ENCODE data around the gene ATG12.
"Not testable (repeated sequence)": the region's sequence is repeated elsewhere in the genome, so short reads cannot be mapped to it uniquely, and the experiment has no call there.

Gene ATG12

GRCh38 chr5:115841382-115842088 lies at the start of gene ATG12, which contains the start of gene AP3S1:
TSS of gene ATG12 (minus strand) at chr5:115841565. CDS start at chr5:115841552, 13 bp downstream.
TSS of gene AP3S1 (plus strand) at chr5:115841935. CDS start at chr5:115842038, 103 bp downstream.
- peak; percentile 93 for DNase-seq

GRCh38 chr5:115888027-115888426 lies 46.7 kb upstream of the ATG12 start:
- no peak for DNase-seq

- not testable (repeated sequence) for DNase-seq
These were observed 43.8 kb upstream of the ATG12 start for GRCh38 chr5:115885208-115885607.

DNA sequence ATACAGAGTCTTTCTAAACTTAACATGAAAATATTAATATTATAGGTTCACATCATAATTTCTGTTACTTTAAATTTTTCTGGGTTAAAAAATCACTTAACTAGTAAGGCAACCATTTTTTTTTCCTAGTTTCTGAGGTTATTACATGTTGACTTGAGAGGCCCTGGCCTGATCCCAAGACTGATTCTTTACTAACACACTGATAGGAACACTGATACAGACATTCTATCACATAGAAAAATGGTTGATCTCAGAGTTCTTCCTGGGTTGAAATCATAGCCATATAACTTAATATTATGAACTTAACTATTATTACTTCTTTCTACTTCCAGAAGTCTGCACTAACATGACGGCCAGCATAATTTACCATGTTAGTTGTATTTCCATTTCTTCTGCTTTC lies 43.3 kb upstream of the ATG12 start:
- DNase-seq, result no peak

- DNase-seq, result not testable (repeated sequence)
These were observed 41.1 kb upstream of the ATG12 start for GRCh38 chr5:115882434-115882833.

DNA sequence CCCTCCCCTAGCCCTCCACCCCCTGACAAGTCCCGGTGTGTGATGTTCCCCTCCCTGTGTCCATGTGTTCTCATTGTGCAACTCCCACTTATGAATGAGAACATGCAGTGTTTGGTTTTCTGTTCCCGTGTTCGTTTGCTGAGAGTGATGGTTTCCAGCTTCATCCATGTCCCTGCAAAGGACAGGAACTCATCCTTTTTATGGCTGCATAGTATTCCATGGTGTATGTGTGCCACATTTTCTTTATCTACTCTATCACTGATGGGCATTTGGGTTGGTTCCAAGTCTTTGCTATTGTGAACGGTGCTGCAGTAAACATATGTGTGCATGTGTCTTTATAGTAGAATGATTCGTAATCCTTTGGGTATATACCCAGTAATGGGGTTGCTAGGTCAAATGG lies 36.0 kb upstream of the ATG12 start:
- not testable (repeated sequence) for DNase-seq

GRCh38 chr5:115875447-115875846 lies 34.1 kb upstream of the ATG12 start:
- no peak for DNase-seq

DNA sequence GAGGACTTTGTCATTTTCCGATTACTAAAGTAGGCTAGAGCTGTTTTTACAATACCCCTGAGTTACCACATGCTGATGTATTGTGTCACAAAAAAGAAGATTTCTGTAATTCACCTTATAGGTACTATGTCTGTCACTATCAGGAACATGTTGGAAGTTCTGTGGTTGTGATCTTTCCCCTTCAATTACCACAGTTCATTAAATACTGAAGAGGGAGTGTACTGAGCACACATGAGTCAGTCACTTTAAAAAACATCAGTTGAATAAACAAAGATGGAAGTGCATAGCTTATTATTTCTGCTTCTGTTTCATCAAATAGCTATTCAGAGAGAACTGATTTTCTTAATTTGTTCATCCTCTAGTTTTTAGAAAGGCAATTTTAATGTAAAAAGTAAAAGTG lies 32.0 kb upstream of the ATG12 start:
- no peak for DNase-seq

GRCh38 chr5:115872447-115872846 lies 31.1 kb upstream of the ATG12 start:
- DNase-seq, result no peak

GRCh38 chr5:115869256-115869795 lies 28.0 kb upstream of the ATG12 start:
- no peak for DNase-seq

DNA sequence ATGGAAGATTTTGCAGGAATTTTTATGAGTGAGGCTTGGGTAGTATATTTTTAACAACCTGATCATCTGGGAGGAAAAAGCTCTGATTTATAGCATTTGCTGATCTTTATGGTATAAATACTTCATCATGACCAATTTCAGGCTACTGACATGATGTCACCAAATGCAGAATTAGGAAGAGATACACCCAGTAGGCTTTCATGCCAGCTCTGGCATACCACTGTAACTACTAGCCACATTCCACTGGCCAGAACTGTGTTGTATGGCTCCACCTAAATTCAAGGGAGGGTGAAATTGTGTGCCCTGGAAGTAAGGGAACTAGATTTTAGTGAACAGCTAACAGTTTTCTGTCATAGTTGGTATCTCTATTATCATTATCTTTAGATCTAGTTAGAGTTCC lies 18.0 kb upstream of the ATG12 start:
- DNase-seq, result no peak

- DNase-seq, result no peak
These were observed 17.0 kb upstream of the ATG12 start for GRCh38 chr5:115858396-115858795.

- no peak for DNase-seq
These were observed 16.4 kb upstream of the ATG12 start for GRCh38 chr5:115857626-115858349.

DNA sequence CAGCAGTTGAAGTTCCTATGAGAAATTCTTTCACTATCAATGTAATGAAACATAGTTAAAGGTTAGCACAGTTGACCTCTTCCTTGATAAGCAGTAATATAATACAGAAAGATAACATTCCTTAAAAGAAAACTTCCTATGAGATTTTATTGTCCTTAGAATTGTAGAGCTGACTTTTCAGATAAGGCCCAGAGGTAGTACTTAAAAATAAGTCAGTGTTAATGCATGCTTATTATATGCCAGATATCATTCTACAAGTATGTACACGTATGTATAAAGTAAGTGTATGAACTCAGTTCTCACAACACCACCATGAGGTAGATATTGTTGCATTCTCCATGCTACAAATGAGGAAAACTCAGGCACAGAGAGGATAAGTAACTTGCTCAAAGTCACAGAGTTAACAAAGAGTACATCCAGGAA lies 15.7 kb upstream of the ATG12 start:
- no peak for DNase-seq

GRCh38 chr5:115855959-115856358 lies 14.6 kb upstream of the ATG12 start:
- DNase-seq, result no peak

DNA sequence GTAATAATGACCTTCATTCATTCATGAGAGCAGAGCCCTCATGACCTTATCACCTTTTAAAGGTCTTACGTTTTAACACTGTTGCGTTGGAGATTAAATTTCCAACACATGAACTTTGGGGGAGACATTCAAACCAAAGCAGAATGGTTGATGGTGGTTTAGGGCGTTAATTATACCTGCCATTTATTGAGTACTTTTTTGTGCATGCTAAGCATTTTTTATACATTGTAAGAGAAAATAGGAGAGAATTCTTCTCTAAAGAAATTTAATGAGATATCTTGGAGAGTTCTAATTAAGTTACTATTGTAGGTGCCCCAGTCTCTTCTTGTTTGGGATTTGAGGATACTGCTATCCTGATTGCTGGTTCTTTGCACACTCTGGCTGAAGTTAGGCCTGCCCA lies 12.8 kb upstream of the ATG12 start:
- no peak for DNase-seq

DNA sequence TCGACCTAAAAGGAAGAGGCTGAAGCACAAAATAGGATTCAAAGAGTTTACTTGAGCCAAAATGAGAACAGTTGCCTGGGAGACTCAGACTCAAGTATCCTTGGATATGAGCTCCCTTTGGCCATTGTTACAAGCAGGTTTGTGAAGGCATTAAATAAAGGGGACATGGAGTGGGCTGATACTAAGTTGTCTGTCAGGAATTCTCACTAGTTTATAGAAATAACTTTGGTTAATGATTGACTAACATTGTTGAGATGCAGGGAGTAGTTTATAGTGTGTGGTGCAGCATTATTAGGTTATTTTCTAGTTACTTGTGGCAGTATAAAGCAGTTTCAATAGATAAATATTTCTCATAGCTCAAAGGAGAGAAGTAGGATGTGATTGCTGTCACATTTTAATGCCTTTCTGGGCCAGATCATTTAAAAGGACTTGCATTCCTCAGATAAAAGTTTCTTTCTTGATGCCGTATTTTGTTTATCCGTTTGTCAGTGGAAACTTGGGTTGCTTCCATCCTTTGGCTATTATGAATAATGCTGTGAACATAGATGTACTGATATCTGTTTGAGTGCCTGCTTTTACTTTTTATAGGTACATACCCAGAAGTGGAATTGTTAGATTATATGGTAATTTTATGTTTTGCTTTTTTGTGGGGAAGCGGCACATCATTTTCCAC lies 9.5 kb upstream of the ATG12 start:
- no peak for DNase-seq

DNA sequence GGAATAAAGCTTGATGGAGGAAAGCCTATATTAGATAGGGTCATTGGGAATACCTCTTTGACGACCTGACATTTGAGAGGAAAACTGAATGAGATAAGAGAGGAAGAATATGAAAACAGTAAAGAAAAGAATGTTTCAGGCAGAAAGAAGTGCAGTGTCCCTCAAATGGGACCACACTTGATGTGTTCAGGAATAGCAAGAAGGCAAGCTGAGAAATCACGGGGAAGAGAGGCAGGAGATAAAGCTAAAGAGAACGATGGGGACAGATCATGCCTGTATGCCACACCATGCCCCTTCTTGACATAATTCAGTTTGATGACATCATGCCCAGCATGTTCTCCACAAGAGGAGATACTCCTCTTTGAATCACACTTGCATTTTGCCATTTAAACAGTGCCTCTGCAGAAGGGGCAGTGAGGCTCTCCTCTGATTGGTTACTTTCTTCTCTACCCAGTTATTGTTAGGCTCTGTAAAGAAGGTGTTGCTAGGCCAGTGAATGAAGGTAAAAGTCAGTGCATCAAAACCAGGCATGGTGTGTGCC lies 8.0 kb upstream of the ATG12 start:
- DNase-seq, result no peak

- DNase-seq, result no peak
These were observed 5.9 kb upstream of the ATG12 start for GRCh38 chr5:115847290-115847689.

GRCh38 chr5:115844321-115844817 lies 3.0 kb upstream of the ATG12 start:
- DNase-seq, result no peak

GRCh38 chr5:115843444-115844130 lies 2.2 kb upstream of the ATG12 start:
- no peak for DNase-seq

- DNase-seq, result peak; percentile 14
These were observed 1.6 kb upstream of the ATG12 start for GRCh38 chr5:115842952-115843351.

All from activated CD4-positive, alpha-beta T cell treated with anti-CD3 and anti-CD28 coated beads, Interleukin-10, Interleukin-2, amounts not matched to agents 100 ng/mL and 50 ng/mL, durations not matched to agents 16 hours and 8 hours (primary cell).